PC-9 (cell line): ENCODE measurements around the gene TOR1A. TPM values are rescaled to one million over a fixed set of nuclear protein-coding genes. Genes with fewer than 3 reads are reported as not detected.

Experiments used
- BruUV-seq: library from RNA; stranded (reverse); fragments of 400-500 nt; replicated peaks from 2 replicates; lab custom pipeline; 2021; lab: Mats Ljungman, UMichigan
- CTCF ChIA-PET: fragments of 300-600 bp; sonication (Branson Sonifier 250); formaldehyde crosslinking; loops from one replicate; lab custom pipeline; 2022; ENCODE audit warnings: antibody characterized with exemption; lab: Charles Lee
- POLR2A ChIA-PET: fragments of 300-600 bp; sonication (Branson Sonifier 250); formaldehyde crosslinking; loops from one replicate; lab custom pipeline; 2022; ENCODE audit warnings: antibody characterized with exemption; ENCODE audit not compliant: unreplicated experiment; lab: Charles Lee
- DNase-seq, 2 experiments: peaks; one replicate each; pipeline versions ENCODE4 v3.0.0 to v3.0.0-alpha.2; 2015 to 2022; ENCODE audit warnings: mixed read lengths in 1 of 2
- H2AFZ ChIP-seq: fragments of 200-600 bp; sonication (generic); 2 replicates; pipeline ENCODE4 v1.8.1; 2017; ENCODE audit warnings: antibody characterized with exemption
- H3F3A ChIP-seq: fragments of 200-600 bp; sonication (generic); 2 replicates; pipeline ENCODE4 v1.8.1; 2017; ENCODE audit warnings: antibody characterized with exemption, mild to moderate bottlenecking, low read depth; ENCODE audit not compliant: insufficient read depth
- H3K27ac ChIP-seq: fragments of 200-600 bp; sonication (generic); 2 replicates; pipeline ENCODE4 v1.6.1; 2016; ENCODE audit warnings: mixed run types
- H3K27me3 ChIP-seq: fragments of 200-600 bp; sonication (generic); 2 replicates; pipeline ENCODE4 v1.6.1; 2016; ENCODE audit warnings: low read depth, mixed run types; ENCODE audit not compliant: insufficient read depth
- H3K36me3 ChIP-seq: fragments of 200-600 bp; sonication (generic); 2 replicates; pipeline ENCODE4 v1.6.1; 2016; ENCODE audit warnings: low read depth, mixed run types
- H3K4me1 ChIP-seq: fragments of 200-600 bp; sonication (generic); replicated peaks from 2 replicates; pipeline ENCODE4 v1.6.1; 2016; ENCODE audit warnings: mixed run types; ENCODE audit not compliant: insufficient read depth
- H3K4me2 ChIP-seq: fragments of 200-600 bp; sonication (generic); 2 replicates; pipeline ENCODE4 v1.6.1; 2017; ENCODE audit warnings: mixed run types
- H3K4me3 ChIP-seq: fragments of 200-600 bp; sonication (generic); 2 replicates; pipeline ENCODE4 v1.6.1; 2016; ENCODE audit warnings: mixed run types
- H3K79me2 ChIP-seq: fragments of 200-600 bp; sonication (generic); 2 replicates; pipeline ENCODE4 v1.6.1; 2017; ENCODE audit warnings: low read depth, mixed run types
- H3K9me2 ChIP-seq: fragments of 200-600 bp; sonication (generic); 2 replicates; pipeline ENCODE4 v1.8.1; 2017; ENCODE audit warnings: mild to moderate bottlenecking; ENCODE audit not compliant: insufficient read depth
- H3K9me3 ChIP-seq: fragments of 200-600 bp; sonication (generic); 2 replicates; pipeline ENCODE4 v1.8.1; 2016; ENCODE audit warnings: low read depth; ENCODE audit not compliant: insufficient read depth
- H4K20me1 ChIP-seq: fragments of 200-600 bp; sonication (generic); 2 replicates; pipeline ENCODE4 v1.8.1; 2017; ENCODE audit not compliant: insufficient read depth
- CTCF ChIP-seq: fragments of 200-600 bp; sonication (generic); conservative IDR thresholded peaks from 2 replicates; pipeline ENCODE4 v1.6.1; 2017; ENCODE audit warnings: mixed run types, antibody characterized with exemption, mild to moderate bottlenecking, moderate library complexity
- EZH2 ChIP-seq: fragments of 200-600 bp; sonication (generic); IDR thresholded peaks from 2 replicates; pipeline ENCODE4 v1.8.0; 2017; ENCODE audit warnings: antibody characterized with exemption, low read depth
- intact Hi-C: fragments of 100-400 bp; cut with micrococcal nuclease; formaldehyde crosslinking; loops from one replicate; pipeline ENCODE4 v1.10.0; 2022; ENCODE audit not compliant: unreplicated experiment
- total RNA-seq: library from RNA; stranded (reverse); gene quantifications from 2 replicates; pipeline ENCODE4 v1.2.3, GENCODE V29; 2021

Gene TOR1A
- total RNA-seq, 1 experiment from 2014 or later = 43.5 TPM

- Histone ChIP-seq H3F3A (peaks cover 23% of the 10 kb centered on the region), H3K9me3 (no peaks in the 10 kb centered on the region; the same call in 1 of the 2 replicates), H3K79me2 (no peaks in the 10 kb centered on the region), H3K27me3 (no peaks in the 10 kb centered on the region), H3K4me2 (no peak overlapping the region), H3K4me1 (peaks cover 24% of the 10 kb centered on the region), H3K27ac (no peak overlapping the region), H3K4me3 (no peak overlapping the region), H2AFZ (no peak overlapping the region), H3K36me3 (no peaks in the 10 kb centered on the region), H3K9me2 (no peaks in the 10 kb centered on the region), H4K20me1 (no peaks in the 10 kb centered on the region)
- POLR2A ChIA-PET = no interaction called here
- TF ChIP-seq CTCF (no peak), EZH2 (no peak)
- intact Hi-C loops = no loop called here
- DNase-seq = no peak
- BruUV-seq = no TSS peak
- CTCF ChIA-PET = no interaction called here
Measured at GRCh38 chr9:129854588-129855110, 30.7 kb upstream of the TOR1A start.

GRCh38 chr9:129853614-129854013 lies 29.7 kb upstream of the TOR1A start:
- intact Hi-C loops = no loop called here
- Histone ChIP-seq H3K4me2 (no peak overlapping the region), H3K27ac (no peak overlapping the region), H3K36me3 (no peaks in the 10 kb centered on the region), H3K79me2 (no peaks in the 10 kb centered on the region), H3F3A (peaks cover 18% of the 10 kb centered on the region), H3K4me1 (peaks cover 24% of the 10 kb centered on the region), H3K4me3 (no peak overlapping the region), H2AFZ (no peak overlapping the region), H3K9me3 (no peaks in the 10 kb centered on the region; the same call in 1 of the 2 replicates), H4K20me1 (no peaks in the 10 kb centered on the region), H3K9me2 (no peaks in the 10 kb centered on the region), H3K27me3 (no peaks in the 10 kb centered on the region)
- ChIA-PET POLR2A (no interaction called here), CTCF (interaction anchor here (0.6 kb wide), 1 partner anchor 370 kb away, joined by 5 read pairs; no protein-coding TSS in a partner anchor)
- TF ChIP-seq EZH2 (no peak), CTCF (no peak)
- no peak for DNase-seq
- BruUV-seq = no TSS peak

- intact Hi-C loops = no loop called here
- no TSS peak for BruUV-seq
- CTCF ChIA-PET = interaction anchor here (1.2 kb wide), 1 partner anchor 11 kb away, joined by 3 read pairs; no protein-coding TSS in a partner anchor
Measured at GRCh38 chr9:129852579-129852978, 28.6 kb upstream of the TOR1A start.

More at GRCh38 chr9:129852579-129852978, 28.6 kb upstream of the TOR1A start:
- Histone ChIP-seq H3K4me1 (peaks cover 24% of the 10 kb centered on the region), H3K36me3 (no peaks in the 10 kb centered on the region), H4K20me1 (no peaks in the 10 kb centered on the region), H3K27me3 (no peaks in the 10 kb centered on the region), H3K9me3 (no peaks in the 10 kb centered on the region; the same call in 1 of the 2 replicates), H3K27ac (peak overlapping the region; percentile 15), H3K4me3 (no peak overlapping the region), H3K4me2 (peak overlapping the region; percentile 37), H2AFZ (no peak overlapping the region), H3F3A (peaks cover 18% of the 10 kb centered on the region), H3K9me2 (no peaks in the 10 kb centered on the region), H3K79me2 (no peaks in the 10 kb centered on the region)
- peak; percentile 45 to 83 for DNase-seq
- TF ChIP-seq EZH2 = no peak
- no peak for TF ChIP-seq CTCF
- POLR2A ChIA-PET = interaction anchor here (0.6 kb wide), 1 partner anchor 213 kb away, joined by 43 read pairs; no protein-coding TSS in a partner anchor
